PC-3 (cell line): ENCODE data around the gene PGAP2. TPM values are rescaled to one million over a fixed set of nuclear protein-coding genes. Genes with fewer than 3 reads are reported as not detected.
A peak's percentile ranks its signal among the peaks of the same experiment; 100 is the strongest.

Experiments used
- ATAC-seq: fragments of 200-7000 bp; cut with Tn5 transposase; 2 replicates; pipeline ENCODE4 v1.9.1; 2020; ENCODE audit warnings: mild to moderate bottlenecking, moderate library complexity
- BruUV-seq: library from RNA; stranded (reverse); fragments of 400-500 nt; replicated peaks from 2 replicates; lab custom pipeline; 2021; lab: Mats Ljungman, UMichigan
- CTCF ChIA-PET: fragments of 300-600 bp; sonication (Branson Sonifier 250); formaldehyde crosslinking; loops from one replicate; lab custom pipeline; 2022; ENCODE audit warnings: antibody characterized with exemption; lab: Charles Lee
- POLR2A ChIA-PET: fragments of 300-600 bp; sonication (Branson Sonifier 250); formaldehyde crosslinking; loops from one replicate; lab custom pipeline; 2022; ENCODE audit warnings: antibody characterized with exemption; ENCODE audit not compliant: unreplicated experiment; lab: Charles Lee
- DNase-seq: peaks from one replicate; pipeline ENCODE4 v3.0.0-alpha.2; 2015
- H2AFZ ChIP-seq: fragments of 300-600 bp; sonication (generic); 2 replicates; pipeline ENCODE4 v1.6.0; 2016; ENCODE audit warnings: antibody characterized with exemption, low read length
- H3F3A ChIP-seq: fragments of 300-600 bp; sonication (generic); one replicate; pipeline ENCODE4 v1.6.0; 2017; ENCODE audit warnings: antibody characterized with exemption, low read length, control low read depth, mild to moderate bottlenecking; ENCODE audit not compliant: unreplicated experiment
- H3K27ac ChIP-seq: fragments of 300-600 bp; sonication (generic); 2 replicates; pipeline ENCODE4 v1.5.1; 2016; ENCODE audit warnings: mild to moderate bottlenecking, low read length
- H3K27me3 ChIP-seq: fragments of 300-600 bp; sonication (generic); 2 replicates; pipeline ENCODE4 v1.6.1; 2016; ENCODE audit warnings: low read length, mixed read lengths
- H3K36me3 ChIP-seq: fragments of 300-600 bp; sonication (generic); 2 replicates; pipeline ENCODE4 v1.6.1; 2016; ENCODE audit warnings: low read depth, mixed run types, low read length, mixed read lengths
- H3K4me1 ChIP-seq: fragments of 300-600 bp; sonication (generic); 2 replicates; pipeline ENCODE4 v1.5.1; 2016; ENCODE audit warnings: low read length; ENCODE audit not compliant: insufficient read depth
- H3K4me2 ChIP-seq: fragments of 300-600 bp; sonication (generic); 2 replicates; pipeline ENCODE4 v1.6.0; 2016; ENCODE audit warnings: low read length
- H3K4me3 ChIP-seq: fragments of 300-600 bp; sonication (generic); 2 replicates; pipeline ENCODE4 v1.5.1; 2016; ENCODE audit warnings: mild to moderate bottlenecking, low read length, mixed read lengths
- H3K79me2 ChIP-seq: fragments of 300-600 bp; sonication (generic); 2 replicates; pipeline ENCODE4 v1.6.1; 2017; ENCODE audit warnings: low read length, mixed read lengths
- H3K9ac ChIP-seq: fragments of 300-600 bp; sonication (generic); 2 replicates; pipeline ENCODE4 v1.6.0; 2016; ENCODE audit warnings: mild to moderate bottlenecking, low read length
- H3K9me2 ChIP-seq: fragments of 300-600 bp; sonication (generic); replicated peaks from 2 replicates; pipeline ENCODE4 v1.6.1; 2016; ENCODE audit warnings: mixed run types, low read length, mixed read lengths
- H3K9me3 ChIP-seq: fragments of 300-600 bp; sonication (generic); 2 replicates; pipeline ENCODE4 v1.6.1; 2016; ENCODE audit warnings: low read length, mixed read lengths
- H4K20me1 ChIP-seq: fragments of 300-600 bp; sonication (generic); 2 replicates; pipeline ENCODE4 v1.6.1; 2016; ENCODE audit warnings: low read length, mixed read lengths
- CTCF ChIP-seq: fragments of 300-600 bp; sonication (generic); conservative IDR thresholded peaks from 2 replicates; pipeline ENCODE4 v1.5.1; 2017; ENCODE audit warnings: antibody characterized with exemption, low read depth, mild to moderate bottlenecking, low read length
- EZH2 ChIP-seq: fragments of 300-600 bp; sonication (generic); IDR thresholded peaks from one replicate; pipeline ENCODE4 v1.6.1; 2017; ENCODE audit warnings: antibody characterized with exemption, mild to moderate bottlenecking, low read length; ENCODE audit not compliant: unreplicated experiment
- EZH2phosphoT487 ChIP-seq: fragments of 300-600 bp; sonication (generic); IDR thresholded peaks from 2 replicates; pipeline ENCODE4 v1.6.1; 2018; ENCODE audit warnings: mild to moderate bottlenecking, antibody characterized with exemption, low read length, borderline replicate concordance
- intact Hi-C: fragments of 100-400 bp; cut with micrococcal nuclease; formaldehyde crosslinking; loops from 2 replicates; pipeline ENCODE4 v1.9.0; 2023
- total RNA-seq: library from RNA; depleted of rRNA; stranded (reverse); fragments of >200 nt; gene quantifications from 2 replicates; pipeline ENCODE4 v1.2.3, GENCODE V29; 2014

PGAP2 gene
- total RNA-seq, 1 experiment from 2014 or later = 25.9 TPM

- Histone ChIP-seq H3F3A (no peaks in the 10 kb centered on the region), H3K4me1 (no peaks in the 10 kb centered on the region), H3K27me3 (no peaks in the 10 kb centered on the region), H3K27ac (no peak overlapping the region), H3K36me3 (peaks cover 11% of the 10 kb centered on the region; the same call in 1 of the 2 replicates), H3K79me2 (peaks cover 67% of the 10 kb centered on the region), H3K9me2 (no peaks in the 10 kb centered on the region), H3K9ac (no peak overlapping the region), H4K20me1 (peaks cover 5% of the 10 kb centered on the region; the same call in 1 of the 2 replicates), H3K4me3 (no peak overlapping the region), H2AFZ (no peak overlapping the region), H3K9me3 (no peaks in the 10 kb centered on the region), H3K4me2 (no peak overlapping the region)
- no TSS peak for BruUV-seq
- intact Hi-C loops = no loop called here
- POLR2A ChIA-PET = no interaction called here
- TF ChIP-seq CTCF = no peak
- no peak for TF ChIP-seq EZH2phosphoT487
- TF ChIP-seq EZH2 = no peak
- DNase-seq (no peak), ATAC-seq (no peak)
- CTCF ChIA-PET = no interaction called here
These were observed 25.1 kb downstream of the PGAP2 start for GRCh38 chr11:3833449-3833848.

- POLR2A ChIA-PET = no interaction called here
- CTCF ChIA-PET = no interaction called here
- TF ChIP-seq EZH2 (no peak), CTCF (no peak), EZH2phosphoT487 (no peak)
These were observed 25.9 kb downstream of the PGAP2 start for GRCh38 chr11:3834349-3834663.

DNA sequence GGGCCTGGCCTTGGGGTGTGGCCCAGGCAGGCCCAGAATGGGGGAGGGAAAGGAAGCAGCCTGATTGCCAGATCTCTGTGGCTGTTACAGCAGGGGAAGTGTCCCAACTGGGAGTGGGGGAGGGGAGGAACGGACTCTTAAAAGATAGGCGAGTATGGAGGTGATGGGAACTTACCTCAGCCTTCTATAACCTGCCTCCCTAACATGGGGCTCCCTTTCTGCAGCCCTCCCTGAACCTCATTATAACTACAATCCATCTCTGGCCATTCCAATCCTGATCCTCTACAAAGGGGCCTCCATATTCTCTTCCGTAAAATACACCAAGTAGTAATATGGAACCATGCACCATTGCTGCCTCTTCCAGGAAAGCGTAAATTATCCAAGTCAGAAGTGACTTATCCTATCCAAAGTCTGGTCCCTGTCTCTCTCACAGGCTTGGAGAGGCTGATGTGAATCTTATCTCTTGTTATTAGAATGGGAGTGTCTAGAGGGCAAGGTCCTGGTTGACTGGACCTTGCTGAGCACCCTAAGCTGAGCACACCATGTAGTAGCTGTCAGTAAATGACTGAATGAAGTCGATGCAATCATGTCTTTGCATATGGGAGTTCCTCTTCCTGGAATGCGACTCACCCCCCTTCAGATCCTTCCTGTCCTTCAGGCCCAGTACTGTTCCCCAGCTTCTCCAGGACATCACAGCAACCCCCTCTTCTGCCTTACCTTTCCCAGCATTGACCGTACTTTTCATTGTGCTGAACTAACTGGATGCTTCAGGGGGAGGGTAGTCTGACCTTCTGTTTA lies 26.5 kb downstream of the PGAP2 start:
- BruUV-seq = no TSS peak
- ATAC-seq = peak; percentile 21; the same call in 1 of the 2 replicates
- peaks cover 81% of the 10 kb centered on the region for H3K79me2 ChIP-seq

More at GRCh38 chr11:3834349-3834663, 25.9 kb downstream of the PGAP2 start:
- ATAC-seq = no peak
- Histone ChIP-seq H3F3A (no peaks in the 10 kb centered on the region), H3K36me3 (peaks cover 11% of the 10 kb centered on the region; the same call in 1 of the 2 replicates), H3K27ac (no peak overlapping the region), H2AFZ (no peak overlapping the region), H3K9me2 (no peaks in the 10 kb centered on the region), H3K9me3 (no peaks in the 10 kb centered on the region), H3K27me3 (no peaks in the 10 kb centered on the region), H3K79me2 (peaks cover 76% of the 10 kb centered on the region), H3K4me3 (no peak overlapping the region), H3K4me2 (no peak overlapping the region), H3K4me1 (peaks cover 3% of the 10 kb centered on the region), H4K20me1 (peaks cover 7% of the 10 kb centered on the region), H3K9ac (no peak overlapping the region)
- no TSS peak for BruUV-seq
- intact Hi-C loops = no loop called here
- no peak for DNase-seq

More for the DNA sequence above, 26.5 kb downstream of the PGAP2 start:
- TF ChIP-seq CTCF = no peak
- TF ChIP-seq EZH2phosphoT487 = no peak
- TF ChIP-seq EZH2 = no peak
- Histone ChIP-seq H3K27ac (no peak overlapping the region), H3K9me3 (no peaks in the 10 kb centered on the region), H3K36me3 (peaks cover 8% of the 10 kb centered on the region; the same call in 1 of the 2 replicates), H3K4me2 (no peak overlapping the region), H3K9ac (no peak overlapping the region), H2AFZ (no peak overlapping the region), H3F3A (no peaks in the 10 kb centered on the region), H3K4me1 (peaks cover 9% of the 10 kb centered on the region), H3K27me3 (no peaks in the 10 kb centered on the region), H3K4me3 (no peak overlapping the region), H4K20me1 (peaks cover 12% of the 10 kb centered on the region), H3K9me2 (no peaks in the 10 kb centered on the region)
- no peak for DNase-seq
- POLR2A ChIA-PET = no interaction called here
- intact Hi-C loops = no loop called here
- CTCF ChIA-PET = no interaction called here
